ENCODE measurements around the gene CPNE6. TPM values are rescaled to one million over a fixed set of nuclear protein-coding genes. Genes with fewer than 3 reads are reported as not detected.

The CPNE6 gene
- total and polyA plus RNA-seq, 2 of the 13 experiments (the other 11 are each of a cell fraction or from before 2014, with no cell fraction given), result not detected

DNA sequence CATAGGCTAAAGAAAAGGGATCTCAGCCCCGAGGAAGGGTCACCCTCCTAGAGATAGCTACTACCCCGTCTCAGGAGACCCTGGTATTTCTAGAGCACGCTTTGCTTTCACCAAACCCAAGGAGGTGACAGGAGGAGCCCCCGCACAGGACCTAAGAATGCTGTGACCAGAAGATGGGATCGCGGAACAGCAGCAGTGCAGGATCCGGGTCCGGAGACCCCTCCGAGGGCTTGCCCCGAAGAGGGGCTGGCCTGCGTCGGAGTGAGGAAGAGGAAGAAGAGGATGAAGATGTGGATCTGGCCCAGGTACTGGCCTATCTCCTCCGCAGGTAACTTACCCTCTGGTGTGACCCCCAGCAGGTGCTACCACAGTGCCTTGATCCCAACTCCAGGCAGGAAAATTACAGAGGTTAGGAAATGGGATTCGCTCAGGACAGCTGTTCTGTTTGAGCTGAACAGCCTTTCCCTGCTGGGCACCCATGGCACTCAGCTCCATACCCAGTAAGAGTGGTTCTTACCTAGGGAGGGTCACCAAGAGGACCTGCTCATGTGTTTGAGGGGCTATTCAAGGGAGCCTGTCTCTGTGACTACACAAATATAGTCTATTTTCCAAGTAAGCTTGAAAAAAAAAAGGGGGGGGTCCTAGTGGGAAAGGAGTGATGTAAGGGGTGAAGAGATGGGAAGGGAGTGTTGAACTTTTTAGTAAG is 44.2 kb downstream of the CPNE6 start (continued):
- TF ChIP-seq, protein P1, sequence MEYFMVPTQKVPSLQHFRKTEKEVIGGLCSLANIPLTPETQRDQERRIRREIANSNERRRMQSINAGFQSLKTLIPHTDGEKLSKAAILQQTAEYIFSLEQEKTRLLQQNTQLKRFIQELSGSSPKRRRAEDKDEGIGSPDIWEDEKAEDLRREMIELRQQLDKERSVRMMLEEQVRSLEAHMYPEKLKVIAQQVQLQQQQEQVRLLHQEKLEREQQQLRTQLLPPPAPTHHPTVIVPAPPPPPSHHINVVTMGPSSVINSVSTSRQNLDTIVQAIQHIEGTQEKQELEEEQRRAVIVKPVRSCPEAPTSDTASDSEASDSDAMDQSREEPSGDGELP (IDR thresholded peaks at IDR 0.05; ENCODE audit: borderline replicate concordance, low read depth), result peak; percentile 57; the same call in 1 of the 2 replicates
- TF ChIP-seq, protein P2, sequence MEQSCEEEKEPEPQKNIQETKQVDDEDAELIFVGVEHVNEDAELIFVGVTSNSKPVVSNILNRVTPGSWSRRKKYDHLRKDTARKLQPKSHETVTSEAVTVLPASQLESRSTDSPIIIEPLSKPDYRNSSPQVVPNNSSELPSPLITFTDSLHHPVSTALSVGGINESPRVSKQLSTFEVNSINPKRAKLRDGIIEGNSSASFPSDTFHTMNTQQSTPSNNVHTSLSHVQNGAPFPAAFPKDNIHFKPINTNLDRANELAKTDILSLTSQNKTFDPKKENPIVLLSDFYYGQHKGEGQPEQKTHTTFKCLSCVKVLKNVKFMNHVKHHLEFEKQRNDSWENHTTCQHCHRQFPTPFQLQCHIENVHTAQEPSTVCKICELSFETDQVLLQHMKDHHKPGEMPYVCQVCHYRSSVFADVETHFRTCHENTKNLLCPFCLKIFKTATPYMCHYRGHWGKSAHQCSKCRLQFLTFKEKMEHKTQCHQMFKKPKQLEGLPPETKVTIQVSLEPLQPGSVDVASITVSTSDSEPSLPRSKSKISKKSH (CRISPR knock-in tag; IDR thresholded peaks at IDR 0.05; ENCODE audit: borderline replicate concordance), result peak; percentile 88
- TF ChIP-seq, protein P3, sequence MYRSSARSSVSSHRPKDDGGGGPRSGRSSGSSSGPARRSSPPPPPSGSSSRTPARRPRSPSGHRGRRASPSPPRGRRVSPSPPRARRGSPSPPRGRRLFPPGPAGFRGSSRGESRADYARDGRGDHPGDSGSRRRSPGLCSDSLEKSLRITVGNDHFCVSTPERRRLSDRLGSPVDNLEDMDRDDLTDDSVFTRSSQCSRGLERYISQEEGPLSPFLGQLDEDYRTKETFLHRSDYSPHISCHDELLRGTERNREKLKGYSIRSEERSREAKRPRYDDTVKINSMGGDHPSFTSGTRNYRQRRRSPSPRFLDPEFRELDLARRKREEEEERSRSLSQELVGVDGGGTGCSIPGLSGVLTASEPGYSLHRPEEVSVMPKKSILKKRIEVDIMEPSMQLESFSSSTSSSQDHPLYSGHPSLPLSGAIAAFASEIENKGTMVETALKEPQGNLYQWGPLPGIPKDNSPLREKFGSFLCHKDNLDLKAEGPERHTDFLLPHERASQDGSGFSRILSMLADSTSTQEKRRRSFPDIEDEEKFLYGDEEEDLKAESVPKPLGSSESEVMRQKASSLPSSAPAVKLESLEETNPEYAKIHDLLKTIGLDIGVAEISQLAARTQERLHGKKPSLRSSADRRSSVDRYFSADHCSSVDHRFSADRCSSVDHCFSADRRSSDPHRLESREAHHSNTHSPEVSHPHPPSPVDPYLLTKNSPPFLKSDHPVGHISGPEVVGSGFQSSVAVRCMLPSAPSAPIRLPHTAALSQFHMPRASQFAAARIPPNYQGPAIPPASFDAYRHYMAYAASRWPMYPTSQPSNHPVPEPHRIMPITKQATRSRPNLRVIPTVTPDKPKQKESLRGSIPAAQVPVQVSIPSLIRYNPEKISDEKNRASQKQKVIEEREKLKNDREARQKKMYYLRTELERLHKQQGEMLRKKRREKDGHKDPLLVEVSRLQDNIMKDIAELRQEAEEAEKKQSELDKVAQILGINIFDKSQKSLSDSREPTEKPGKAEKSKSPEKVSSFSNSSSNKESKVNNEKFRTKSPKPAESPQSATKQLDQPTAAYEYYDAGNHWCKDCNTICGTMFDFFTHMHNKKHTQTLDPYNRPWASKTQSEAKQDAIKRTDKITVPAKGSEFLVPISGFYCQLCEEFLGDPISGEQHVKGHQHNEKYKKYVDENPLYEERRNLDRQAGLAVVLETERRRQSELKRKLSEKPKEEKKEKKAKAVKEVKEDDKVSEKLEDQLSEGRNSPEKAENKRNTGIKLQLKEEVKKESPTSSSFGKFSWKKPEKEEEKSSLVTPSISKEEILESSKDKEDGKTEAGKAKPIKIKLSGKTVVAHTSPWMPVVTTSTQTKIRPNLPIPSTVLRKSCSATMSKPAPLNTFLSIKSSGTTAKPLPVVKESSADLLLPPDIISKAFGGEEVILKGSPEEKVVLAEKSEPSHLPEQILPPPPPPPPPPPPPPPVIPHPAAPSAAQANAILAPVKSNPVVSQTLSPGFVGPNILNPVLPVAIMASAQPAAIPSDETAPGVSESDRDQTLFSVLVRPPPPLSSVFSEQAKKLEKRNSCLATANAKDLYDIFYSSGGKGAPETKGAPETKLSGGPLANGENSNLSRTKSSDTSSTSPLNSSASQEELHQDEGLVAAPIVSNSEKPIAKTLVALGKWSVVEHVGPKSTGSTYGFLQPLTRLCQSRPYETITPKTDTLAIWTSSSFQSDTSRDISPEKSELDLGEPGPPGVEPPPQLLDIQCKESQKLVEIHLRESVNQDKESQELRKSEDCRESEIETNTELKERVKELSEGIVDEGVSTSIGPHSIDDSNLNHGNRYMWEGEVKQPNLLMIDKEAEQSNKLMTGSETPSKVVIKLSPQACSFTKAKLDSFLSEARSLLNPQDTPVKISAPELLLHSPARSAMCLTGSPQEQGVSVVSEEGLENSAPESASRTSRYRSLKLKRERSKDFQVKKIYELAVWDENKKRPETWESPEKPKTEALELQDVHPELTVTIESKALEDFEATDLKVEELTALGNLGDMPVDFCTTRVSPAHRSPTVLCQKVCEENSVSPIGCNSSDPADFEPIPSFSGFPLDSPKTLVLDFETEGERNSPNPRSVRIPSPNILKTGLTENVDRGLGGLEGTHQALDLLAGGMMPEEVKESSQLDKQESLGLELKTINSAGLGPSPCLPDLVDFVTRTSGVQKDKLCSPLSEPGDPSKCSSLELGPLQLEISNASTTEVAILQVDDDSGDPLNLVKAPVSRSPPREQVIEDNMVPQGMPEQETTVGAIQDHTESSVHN (CRISPR knock-in tag; IDR thresholded peaks at IDR 0.05), result peak; percentile 36; the same call in 1 of the 2 replicates
- TF ChIP-seq ZNF557 (CRISPR knock-in tag; IDR thresholded peaks at IDR 0.05) (peak; percentile 22; the same call in 1 of the 2 replicates), ZFP90 (CRISPR knock-in tag; IDR thresholded peaks at IDR 0.05; ENCODE audit: borderline replicate concordance) (0 out of 2 replicates have a peak, but pooled peaks have one; percentile 82), ZBTB7B (CRISPR knock-in tag; IDR thresholded peaks at IDR 0.05) (peak; percentile 21; the same call in 1 of the 2 replicates), NCOA2 (CRISPR knock-in tag; IDR thresholded peaks at IDR 0.05) (0 out of 2 replicates have a peak, but pooled peaks have one; percentile 6), SMARCE1 (IDR thresholded peaks at IDR 0.05; ENCODE audit: borderline replicate concordance) (peak; percentile 20; the same call in 1 of the 2 replicates), TEAD3 (CRISPR knock-in tag; optimal IDR thresholded peaks at IDR 0.05; ENCODE audit: borderline replicate concordance) (peak; percentile 55), ZNF619 (CRISPR knock-in tag; IDR thresholded peaks at IDR 0.05) (peak; percentile 65), ZNF274 (CRISPR knock-in tag; IDR thresholded peaks at IDR 0.05) (peak; percentile 66; the same call in 1 of the 2 replicates)
- TF ChIP-seq, protein P4, sequence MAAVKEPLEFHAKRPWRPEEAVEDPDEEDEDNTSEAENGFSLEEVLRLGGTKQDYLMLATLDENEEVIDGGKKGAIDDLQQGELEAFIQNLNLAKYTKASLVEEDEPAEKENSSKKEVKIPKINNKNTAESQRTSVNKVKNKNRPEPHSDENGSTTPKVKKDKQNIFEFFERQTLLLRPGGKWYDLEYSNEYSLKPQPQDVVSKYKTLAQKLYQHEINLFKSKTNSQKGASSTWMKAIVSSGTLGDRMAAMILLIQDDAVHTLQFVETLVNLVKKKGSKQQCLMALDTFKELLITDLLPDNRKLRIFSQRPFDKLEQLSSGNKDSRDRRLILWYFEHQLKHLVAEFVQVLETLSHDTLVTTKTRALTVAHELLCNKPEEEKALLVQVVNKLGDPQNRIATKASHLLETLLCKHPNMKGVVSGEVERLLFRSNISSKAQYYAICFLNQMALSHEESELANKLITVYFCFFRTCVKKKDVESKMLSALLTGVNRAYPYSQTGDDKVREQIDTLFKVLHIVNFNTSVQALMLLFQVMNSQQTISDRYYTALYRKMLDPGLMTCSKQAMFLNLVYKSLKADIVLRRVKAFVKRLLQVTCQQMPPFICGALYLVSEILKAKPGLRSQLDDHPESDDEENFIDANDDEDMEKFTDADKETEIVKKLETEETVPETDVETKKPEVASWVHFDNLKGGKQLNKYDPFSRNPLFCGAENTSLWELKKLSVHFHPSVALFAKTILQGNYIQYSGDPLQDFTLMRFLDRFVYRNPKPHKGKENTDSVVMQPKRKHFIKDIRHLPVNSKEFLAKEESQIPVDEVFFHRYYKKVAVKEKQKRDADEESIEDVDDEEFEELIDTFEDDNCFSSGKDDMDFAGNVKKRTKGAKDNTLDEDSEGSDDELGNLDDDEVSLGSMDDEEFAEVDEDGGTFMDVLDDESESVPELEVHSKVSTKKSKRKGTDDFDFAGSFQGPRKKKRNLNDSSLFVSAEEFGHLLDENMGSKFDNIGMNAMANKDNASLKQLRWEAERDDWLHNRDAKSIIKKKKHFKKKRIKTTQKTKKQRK (IDR thresholded peaks at IDR 0.05; ENCODE audit: low read length), result no peak
- TF ChIP-seq, protein P5, sequence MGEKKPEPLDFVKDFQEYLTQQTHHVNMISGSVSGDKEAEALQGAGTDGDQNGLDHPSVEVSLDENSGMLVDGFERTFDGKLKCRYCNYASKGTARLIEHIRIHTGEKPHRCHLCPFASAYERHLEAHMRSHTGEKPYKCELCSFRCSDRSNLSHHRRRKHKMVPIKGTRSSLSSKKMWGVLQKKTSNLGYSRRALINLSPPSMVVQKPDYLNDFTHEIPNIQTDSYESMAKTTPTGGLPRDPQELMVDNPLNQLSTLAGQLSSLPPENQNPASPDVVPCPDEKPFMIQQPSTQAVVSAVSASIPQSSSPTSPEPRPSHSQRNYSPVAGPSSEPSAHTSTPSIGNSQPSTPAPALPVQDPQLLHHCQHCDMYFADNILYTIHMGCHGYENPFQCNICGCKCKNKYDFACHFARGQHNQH (CRISPR knock-in tag; IDR thresholded peaks at IDR 0.05), result no peak

Measured in HepG2 (cell line).